ENCODE measurements around the gene MMRN2. TPM values are rescaled to one million over a fixed set of nuclear protein-coding genes. Genes with fewer than 3 reads are reported as not detected.
A peak's percentile ranks its signal among the peaks of the same experiment; 100 is the strongest.

Gene MMRN2
- total and polyA plus RNA-seq, 2 of the 8 experiments (the other 6 are each of a cell fraction or from before 2014, with no cell fraction given) = 1.2 TPM

- Histone ChIP-seq H2BK5ac (ENCODE audit: low read depth, low read length) (no peak overlapping the region), H3K4me2 (ENCODE audit: insufficient read depth in 1 of 2, low read depth in 2 of 2, low read length in 2 of 2) (no peak overlapping the region), H2BK12ac (ENCODE audit: low read depth, low read length) (peak overlapping the region; percentile 60; the same call in 1 of the 2 replicates), H3K56ac (replicated peaks; ENCODE audit: insufficient read length, low read depth, low read length) (no peak overlapping the region), H2BK120ac (replicated peaks; ENCODE audit: low read depth, low read length) (no peak overlapping the region), H4K5ac (ENCODE audit: insufficient read length, low read depth, low read length) (no peak overlapping the region), H3K27me3 (replicated peaks in 1 of 4; ENCODE audit: control insufficient read depth in 3 of 4, extremely low read depth in 1 of 4, insufficient read depth in 3 of 4, low read length in 3 of 4) (peaks cover 1 to 20% (median 16%) of the 10 kb centered on the region in 4 experiments), H3K79me1 (ENCODE audit: low read depth, low read length) (no peaks in the 10 kb centered on the region), H3K14ac (ENCODE audit: insufficient read length) (no peak overlapping the region), H2AK5ac (ENCODE audit: low read depth, low read length) (no peak overlapping the region), H3K27ac (ENCODE audit: low read depth, low read length) (no peak overlapping the region), H3K9ac (replicated peaks in 1 of 4; ENCODE audit: extremely low read depth in 1 of 4, low read depth in 3 of 4, low read length in 3 of 4) (no peak overlapping the region), H4K91ac (replicated peaks; ENCODE audit: insufficient read length, low read length) (no peak overlapping the region), H2BK15ac (ENCODE audit: low read length) (no peak overlapping the region), H3K4ac (replicated peaks; ENCODE audit: insufficient read length, low read depth, low read length) (no peak overlapping the region), H3K18ac (ENCODE audit: extremely low read depth, low read length) (no peak overlapping the region), H3K23me2 (ENCODE audit: low read depth, low read length) (peaks cover 12% of the 10 kb centered on the region; the same call in 1 of the 2 replicates), H3K4me1 (replicated peaks in 1 of 4; ENCODE audit: control insufficient read depth in 3 of 4, insufficient read depth in 4 of 4, low read length in 3 of 4) (peaks cover 6 to 22% (median 16%) of the 10 kb centered on the region in 4 experiments), H3K36me3 (ENCODE audit: control insufficient read depth in 2 of 4, insufficient read depth in 4 of 4, low read length in 3 of 4) (no peaks in the 10 kb centered on the region), H4K20me1 (replicated peaks in 1 of 2; ENCODE audit: control insufficient read depth in 1 of 2, insufficient read depth in 2 of 2, low read length in 2 of 2) (no peaks in the 10 kb centered on the region), H3K9me3 (ENCODE audit: insufficient read depth in 2 of 2, low read depth in 1 of 2, low read length in 1 of 2) (no peaks in the 10 kb centered on the region), H3K23ac (ENCODE audit: insufficient read length) (no peak overlapping the region), H4K8ac (ENCODE audit: extremely low read depth, insufficient read depth, low read length) (no peak overlapping the region), H2AFZ (ENCODE audit: low read length) (no peak overlapping the region), H2BK20ac (ENCODE audit: low read length) (peak overlapping the region; percentile 55; the same call in 1 of the 2 replicates), H3K4me3 (ENCODE audit: extremely low read depth in 1 of 4, insufficient read depth in 2 of 4, low read depth in 3 of 4, low read length in 4 of 4) (no peak overlapping the region), H3K79me2 (ENCODE audit: control insufficient read depth in 1 of 2, insufficient read depth in 2 of 2, low read length in 2 of 2) (no peaks in the 10 kb centered on the region)
- DNase-seq (ENCODE audit: low read depth in 1 of 2, low spot score in 2 of 2) = no peak
- WGBS, 2 experiments (ENCODE audit: extremely low coverage in 1 of 2, insufficient coverage in 1 of 2, insufficient read length in 1 of 2, insufficient replicate concordance in 2 of 2, low coverage in 1 of 2, low lambda C conversion rate in 2 of 2, missing lambda C conversion rate in 1 of 2) = 91% methylated on average over 7 of the region's 7 CpGs; no CpG with 5 or more reads in 1 of the 2 experiments
- ChIA-PET CTCF (ENCODE audit: partially characterized antibody) (interaction anchor here (1.2 to 2.7 kb wide), 3 partner anchors 15 to 36 kb away, joined by 3 to 11 read pairs (median 4); no protein-coding TSS in a partner anchor), POLR2A (ENCODE audit: partially characterized antibody) (interaction anchor here (1.3 kb wide), 1 partner anchor 14 kb away, joined by 3 read pairs; no protein-coding TSS in a partner anchor)
- no peak for FAIRE-seq
- TF ChIP-seq JUN (IDR thresholded peaks at IDR 0.05; ENCODE audit: low read depth, low read length) (no peak), GTF2F1 (IDR thresholded peaks at IDR 0.05; ENCODE audit: borderline replicate concordance, low read depth, low read length) (no peak), SRF (IDR thresholded peaks at IDR 0.05; ENCODE audit: low read depth, low read length) (no peak), FOSL1 (IDR thresholded peaks at IDR 0.05; ENCODE audit: insufficient read depth, low read depth, low read length) (no peak), CBX8 (IDR thresholded peaks at IDR 0.05; ENCODE audit: borderline replicate concordance, low read depth, low read length) (no peak), RAD21 (IDR thresholded peaks at IDR 0.05 in 1 of 2, conservative IDR thresholded peaks at IDR 0.05 in 1 of 2; ENCODE audit: low read depth in 2 of 2, low read length in 2 of 2) (no peak), ASH2L (IDR thresholded peaks at IDR 0.05; ENCODE audit: low read length) (no peak), SUZ12 (IDR thresholded peaks at IDR 0.05; ENCODE audit: low read length) (no peak), RBBP5 (IDR thresholded peaks at IDR 0.05; ENCODE audit: borderline replicate concordance, low read depth, low read length) (no peak), CTBP2 (IDR thresholded peaks at IDR 0.05; ENCODE audit: borderline replicate concordance, insufficient read depth, insufficient read length, low read length) (no peak), POLR2A (IDR thresholded peaks at IDR 0.05; ENCODE audit: control extremely low read depth in 1 of 2, low read depth in 2 of 2, low read length in 2 of 2) (no peak), RNF2 (IDR thresholded peaks at IDR 0.05; ENCODE audit: borderline replicate concordance, low read depth, low read length, missing control alignments, poor library complexity, severe bottlenecking) (no peak), NANOG (IDR thresholded peaks at IDR 0.05; ENCODE audit: insufficient read depth, low read depth, low read length, poor library complexity, severe bottlenecking) (no peak)
Measured at GRCh38 chr10:86974484-86974883, 17.1 kb upstream of the MMRN2 start.
